ENCODE results near the gene CSNK1G1.

DNA sequence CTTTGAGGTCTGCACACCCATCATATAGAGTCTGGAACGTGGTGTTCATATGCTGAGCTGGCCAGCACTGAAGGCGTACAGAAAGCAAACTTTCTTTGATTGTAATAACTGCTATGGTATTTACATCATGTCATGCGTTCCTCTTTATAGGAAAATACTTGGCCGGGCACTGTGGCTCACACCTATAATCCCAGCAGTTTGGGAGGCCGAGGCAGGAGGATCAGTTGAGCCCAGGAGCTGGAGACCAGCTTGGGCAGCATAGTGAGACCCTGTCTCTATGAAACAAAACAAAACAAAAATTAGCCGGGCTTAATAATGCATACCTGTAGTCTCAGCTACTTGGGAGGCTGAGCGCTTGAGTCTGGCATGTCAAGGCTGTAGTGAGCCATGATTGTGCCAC, 207.8 kb downstream of the CSNK1G1 start:
- no peak for TF ChIP-seq CTCF (IDR thresholded peaks at IDR 0.05)
- TF ChIP-seq POLR2A (IDR thresholded peaks at IDR 0.05) = no peak
- no peak for TF ChIP-seq POLR2AphosphoS5 (IDR thresholded peaks at IDR 0.05; ENCODE audit: insufficient read depth in 1 of 2, low read depth in 1 of 2)
